HG02759 (cell line): ENCODE data around the gene FGF11.
A peak's percentile ranks its signal among the peaks of the same experiment; 100 is the strongest.

Source experiments
- ATAC-seq: cut with Tn5 transposase; IDR thresholded peaks from one replicate; pipeline ENCODE4 v1.9.1; 2021; ENCODE audit warnings: mild to moderate bottlenecking, moderate library complexity; ENCODE audit not compliant: unreplicated experiment

FGF11 gene

DNA sequence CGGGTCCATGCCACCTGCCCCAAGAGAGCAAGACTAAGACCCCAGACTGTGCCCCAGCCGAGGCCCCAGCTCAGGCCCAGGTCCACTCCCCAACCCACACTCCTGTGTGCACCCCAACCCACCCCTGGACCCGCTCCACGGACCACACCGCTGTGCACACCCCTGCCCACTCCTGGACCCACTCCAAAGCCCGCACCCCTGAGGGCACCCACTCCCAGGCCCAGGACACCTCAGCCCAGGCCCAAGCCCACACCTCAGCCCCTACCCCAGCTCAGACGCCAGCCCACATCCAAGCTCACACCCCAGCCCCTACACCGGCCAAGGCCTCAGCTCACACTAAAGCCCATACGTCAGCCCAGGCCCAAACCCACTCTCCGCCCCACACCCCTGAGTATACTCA, 9.6 kb upstream of the FGF11 start:
- no peak for ATAC-seq

DNA sequence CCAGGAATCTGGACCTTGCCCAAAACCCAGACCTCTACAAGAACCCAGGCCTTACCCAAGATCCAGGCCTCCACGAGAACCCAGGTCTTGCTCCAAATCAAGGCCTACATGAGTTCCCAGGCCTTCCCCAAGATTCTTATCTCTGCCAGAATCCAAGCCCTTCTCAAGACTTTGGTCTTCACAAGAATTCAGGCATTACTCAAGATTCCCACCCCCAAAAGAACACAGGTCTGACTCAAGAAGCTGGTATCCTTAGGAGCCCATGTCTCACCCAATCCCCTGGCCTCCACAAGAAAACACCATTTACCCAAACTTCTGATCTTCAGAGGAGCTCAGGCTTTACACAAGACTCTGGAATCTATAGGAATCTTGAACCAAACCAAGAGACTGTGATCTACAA, 8.1 kb upstream of the FGF11 start:
- no peak for ATAC-seq

GRCh38 chr17:7432296-7432695, 7.0 kb upstream of the FGF11 start:
- ATAC-seq: no peak

GRCh38 chr17:7435676-7436555, 3.4 kb upstream of the FGF11 start:
- ATAC-seq: peak; percentile 22

DNA sequence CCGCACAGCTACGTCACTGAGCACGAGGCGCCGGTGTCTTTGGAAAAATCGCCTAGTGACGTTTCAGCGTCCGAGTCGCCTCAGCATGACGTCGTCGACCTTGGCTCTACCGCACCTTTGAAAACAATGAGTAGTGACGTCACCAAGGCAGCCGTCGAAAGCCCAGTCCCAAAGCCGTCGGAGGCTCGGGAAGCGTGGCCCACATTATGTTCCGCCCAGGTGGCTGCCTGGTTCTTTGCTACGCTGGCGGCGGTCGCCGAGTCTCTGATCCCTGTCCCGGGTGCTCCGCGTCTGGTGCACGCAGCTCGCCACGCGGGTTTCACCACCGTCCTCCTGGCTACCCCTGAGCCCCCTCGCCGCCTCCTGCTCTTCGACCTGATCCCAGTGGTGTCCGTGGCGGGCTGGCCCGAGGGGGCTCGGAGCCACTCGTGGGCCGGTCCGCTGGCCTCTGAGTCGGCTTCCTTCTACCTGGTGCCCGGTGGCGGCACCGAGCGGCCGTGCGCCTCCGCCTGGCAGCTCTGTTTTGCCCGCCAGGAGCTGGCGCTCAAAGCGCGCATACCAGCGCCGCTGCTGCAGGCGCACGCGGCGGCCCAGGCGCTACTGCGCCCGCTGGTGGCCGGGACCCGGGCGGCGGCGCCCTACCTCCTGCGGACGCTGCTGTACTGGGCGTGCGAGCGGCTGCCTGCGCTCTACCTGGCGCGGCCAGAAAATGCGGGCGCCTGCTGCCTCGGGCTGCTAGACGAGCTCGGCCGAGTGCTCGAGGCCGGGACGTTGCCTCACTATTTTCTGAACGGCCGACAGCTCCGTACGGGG, 2.5 kb upstream of the FGF11 start:
- peak; percentile 43 for ATAC-seq

DNA sequence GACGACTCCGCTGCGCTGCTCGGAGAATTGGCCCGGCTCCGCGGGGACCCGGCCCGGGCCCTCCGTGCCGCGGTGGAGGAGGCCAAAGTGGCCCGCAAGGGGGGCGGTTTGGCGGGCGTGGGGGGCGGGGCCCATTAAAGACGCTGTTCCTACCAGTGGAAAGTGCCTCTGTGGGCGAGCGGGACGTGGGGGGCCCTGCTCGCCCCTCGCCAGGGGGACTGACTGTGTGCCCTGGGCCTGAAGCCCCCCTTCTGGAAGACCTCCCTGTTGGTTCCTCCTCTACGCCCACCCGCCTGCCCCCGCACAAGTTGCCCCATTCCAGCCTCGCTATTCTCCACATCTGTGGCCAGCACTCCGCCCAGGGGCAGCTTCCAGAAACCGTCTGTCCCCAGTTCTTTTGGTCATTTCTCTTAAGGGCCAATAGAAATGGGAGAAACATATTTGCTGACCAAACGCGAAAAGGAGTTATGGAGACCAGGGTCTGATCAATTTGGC, 1.9 kb upstream of the FGF11 start:
- ATAC-seq: no peak

GRCh38 chr17:7437950-7438614, 1.2 kb upstream of the FGF11 start:
- ATAC-seq: no peak

DNA sequence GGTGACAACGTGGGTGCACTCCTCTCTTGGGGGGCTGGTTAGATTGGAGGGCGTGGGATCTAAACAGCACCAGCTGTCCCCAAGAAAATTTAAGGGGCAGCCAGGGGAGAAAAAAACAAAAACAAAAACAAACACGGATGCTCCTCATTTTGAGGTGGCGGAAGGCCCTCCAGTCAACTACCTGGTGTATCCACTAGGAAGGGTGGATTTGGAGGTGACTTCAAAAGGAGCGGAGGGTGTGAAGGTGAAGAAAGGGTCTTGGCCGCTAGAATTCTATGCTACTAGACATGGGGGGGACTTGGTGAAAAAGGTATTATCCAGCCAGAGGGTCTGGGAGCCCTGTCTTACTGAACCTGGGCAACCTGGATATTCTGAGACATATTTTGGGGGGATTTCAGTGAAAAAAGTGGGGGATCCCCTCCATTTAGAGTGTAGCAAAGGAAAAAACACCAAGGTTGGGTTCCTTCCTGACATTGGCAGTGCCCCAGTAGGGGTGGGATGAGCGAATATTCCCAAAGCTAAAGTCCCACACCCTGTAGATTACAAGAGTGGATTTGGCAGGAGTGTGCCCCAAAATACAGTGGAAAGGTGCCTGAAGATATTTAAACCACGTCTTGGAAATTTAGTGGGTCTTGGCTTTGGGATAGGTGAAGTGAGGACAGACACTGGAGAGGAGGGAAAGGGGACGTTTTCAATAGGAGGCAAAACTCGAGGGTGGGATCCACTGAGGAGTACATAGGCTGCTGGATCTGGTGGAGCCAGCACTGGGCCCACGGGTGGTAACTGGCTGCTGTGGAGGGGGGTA, 454 bp upstream of the FGF11 start:
- no peak for ATAC-seq

- no peak for ATAC-seq
These were observed 961 bp downstream of the FGF11 start for GRCh38 chr17:7440113-7440833.

DNA sequence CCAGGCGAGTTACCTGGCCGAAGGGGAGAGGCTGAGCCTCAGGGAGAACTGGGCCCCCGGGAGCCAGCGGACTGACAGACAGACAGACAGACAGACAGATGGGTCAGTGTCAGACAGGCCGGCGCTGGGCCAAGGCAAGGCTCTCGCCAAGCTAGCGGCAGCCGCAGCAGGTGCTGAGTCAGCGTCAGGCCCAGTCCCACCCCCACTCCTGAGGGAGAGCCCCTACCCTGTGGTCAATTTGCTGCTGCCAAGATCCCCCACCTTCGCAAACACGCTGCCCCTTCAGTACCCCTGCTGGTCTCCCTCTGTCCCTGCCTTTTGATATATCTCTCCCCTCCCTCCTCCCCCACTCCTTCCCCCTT, 1.5 kb downstream of the FGF11 start:
- ATAC-seq: no peak

GRCh38 chr17:7441266-7441665, 2.0 kb downstream of the FGF11 start:
- ATAC-seq: no peak

DNA sequence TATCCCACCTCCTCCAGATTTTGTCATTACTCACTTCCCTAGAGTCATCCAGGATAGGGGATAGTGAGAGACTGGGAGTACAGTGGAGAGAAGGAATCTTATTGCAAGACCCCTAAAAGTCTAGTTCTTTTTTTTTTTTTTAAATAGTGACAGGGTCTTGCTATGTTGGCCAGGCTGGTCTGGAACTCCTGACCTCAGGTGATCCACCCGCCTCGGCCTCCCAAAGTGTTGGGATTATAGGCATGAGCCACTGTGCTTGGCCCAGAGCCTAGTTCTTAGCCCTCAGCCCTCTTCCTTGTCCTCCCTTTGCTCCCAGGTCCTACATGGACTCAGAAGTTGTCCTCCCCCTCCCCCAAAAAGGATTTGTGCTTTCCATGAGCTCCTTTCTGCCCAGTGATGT, 2.8 kb downstream of the FGF11 start:
- ATAC-seq: no peak

- ATAC-seq: no peak
These were observed 4.5 kb downstream of the FGF11 start for GRCh38 chr17:7443499-7444485.

GRCh38 chr17:7444682-7445618, 5.6 kb downstream of the FGF11 start, which contains the start of gene CHRNB1:
CHRNB1 (plus strand) TSS chr17:7445061; CDS start chr17:7445128, 67 bp downstream.
- ATAC-seq: no peak

- no peak for ATAC-seq
These were observed 6.3 kb downstream of the FGF11 start for GRCh38 chr17:7445619-7445968.

GRCh38 chr17:7448461-7448860, 9.1 kb downstream of the FGF11 start:
- ATAC-seq: no peak

- no peak for ATAC-seq
These were observed 20.7 kb downstream of the FGF11 start for GRCh38 chr17:7459961-7460545.
